Measurements from ENCODE around the gene KMT2D.

Gene KMT2D, protein sequence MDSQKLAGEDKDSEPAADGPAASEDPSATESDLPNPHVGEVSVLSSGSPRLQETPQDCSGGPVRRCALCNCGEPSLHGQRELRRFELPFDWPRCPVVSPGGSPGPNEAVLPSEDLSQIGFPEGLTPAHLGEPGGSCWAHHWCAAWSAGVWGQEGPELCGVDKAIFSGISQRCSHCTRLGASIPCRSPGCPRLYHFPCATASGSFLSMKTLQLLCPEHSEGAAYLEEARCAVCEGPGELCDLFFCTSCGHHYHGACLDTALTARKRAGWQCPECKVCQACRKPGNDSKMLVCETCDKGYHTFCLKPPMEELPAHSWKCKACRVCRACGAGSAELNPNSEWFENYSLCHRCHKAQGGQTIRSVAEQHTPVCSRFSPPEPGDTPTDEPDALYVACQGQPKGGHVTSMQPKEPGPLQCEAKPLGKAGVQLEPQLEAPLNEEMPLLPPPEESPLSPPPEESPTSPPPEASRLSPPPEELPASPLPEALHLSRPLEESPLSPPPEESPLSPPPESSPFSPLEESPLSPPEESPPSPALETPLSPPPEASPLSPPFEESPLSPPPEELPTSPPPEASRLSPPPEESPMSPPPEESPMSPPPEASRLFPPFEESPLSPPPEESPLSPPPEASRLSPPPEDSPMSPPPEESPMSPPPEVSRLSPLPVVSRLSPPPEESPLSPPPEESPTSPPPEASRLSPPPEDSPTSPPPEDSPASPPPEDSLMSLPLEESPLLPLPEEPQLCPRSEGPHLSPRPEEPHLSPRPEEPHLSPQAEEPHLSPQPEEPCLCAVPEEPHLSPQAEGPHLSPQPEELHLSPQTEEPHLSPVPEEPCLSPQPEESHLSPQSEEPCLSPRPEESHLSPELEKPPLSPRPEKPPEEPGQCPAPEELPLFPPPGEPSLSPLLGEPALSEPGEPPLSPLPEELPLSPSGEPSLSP (N-terminal part only)

GRCh38 chr12:49060237-49061156, at the start of gene KMT2D:
Gene KMT2D (minus strand): TSS chr12:49060794. CDS start chr12:49055324, 5,470 bp downstream.
- peak; percentile 94 for DNase-seq

DNA sequence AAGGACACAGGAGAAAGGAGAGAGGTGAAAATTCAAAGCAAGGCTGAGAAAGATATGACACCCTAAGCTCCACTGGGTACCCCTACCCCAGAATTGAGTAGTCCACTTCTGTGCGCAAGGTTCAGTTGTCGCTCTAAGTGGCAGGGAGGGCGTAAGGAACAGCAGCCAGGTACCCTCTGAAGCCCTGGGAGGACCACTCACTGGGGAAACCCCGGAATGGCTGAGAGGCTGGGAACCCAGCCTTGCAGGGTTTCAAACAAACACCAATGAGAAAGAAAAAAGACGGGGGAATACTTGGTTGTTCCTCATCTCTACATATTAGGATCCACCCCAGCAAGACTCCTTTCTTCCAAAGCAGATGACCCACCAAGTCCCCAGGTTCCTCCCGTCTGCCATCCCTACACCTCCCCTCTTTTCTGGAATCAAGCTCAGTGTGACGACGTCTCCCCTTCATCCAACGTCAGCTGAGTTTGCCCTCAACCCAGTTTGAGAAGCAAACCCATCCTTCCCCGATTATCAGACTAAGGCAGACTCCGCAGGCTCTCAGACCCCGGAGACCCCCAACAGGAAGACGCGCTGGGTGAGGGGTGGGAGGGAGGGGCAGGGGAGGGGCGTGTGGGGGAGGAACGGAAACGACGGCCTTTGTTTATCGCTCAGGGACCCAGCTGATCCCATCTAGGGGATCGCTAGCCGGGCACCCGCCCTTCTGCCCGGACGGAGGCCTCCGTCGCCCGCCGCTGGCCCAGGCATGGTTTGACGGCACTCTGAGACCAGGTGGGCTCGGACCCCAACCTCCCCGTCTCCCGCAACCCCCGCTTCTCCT, 49.3 kb upstream of the KMT2D start:
- DNase-seq: peak; percentile 28

GRCh38 chr12:49108958-49109404, 48.4 kb upstream of the KMT2D start:
- DNase-seq: no peak

GRCh38 chr12:49105504-49106084, 45.0 kb upstream of the KMT2D start:
- DNase-seq: no peak

DNA sequence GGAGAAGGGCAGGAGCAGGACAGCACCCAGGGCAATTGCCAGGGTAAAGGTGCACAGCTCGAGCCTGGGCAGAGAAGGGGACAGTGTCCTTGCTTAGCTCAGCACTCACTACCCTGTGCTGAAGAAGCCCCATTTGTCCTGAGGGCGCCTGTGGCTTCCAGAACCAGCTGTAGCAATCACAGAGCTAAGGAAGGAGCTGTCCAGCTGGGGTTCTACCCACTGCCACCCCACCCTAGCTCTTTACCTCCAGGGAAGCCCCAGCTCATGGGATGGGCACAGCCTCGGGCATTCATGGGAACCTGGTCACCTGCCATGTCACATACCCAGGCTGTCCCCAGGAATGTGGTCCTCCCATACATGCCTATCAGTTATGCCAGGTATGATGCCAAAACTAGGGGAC, 44.2 kb upstream of the KMT2D start:
- DNase-seq: no peak

- no peak for DNase-seq
Measured at GRCh38 chr12:49100380-49100779, 39.8 kb upstream of the KMT2D start.

DNA sequence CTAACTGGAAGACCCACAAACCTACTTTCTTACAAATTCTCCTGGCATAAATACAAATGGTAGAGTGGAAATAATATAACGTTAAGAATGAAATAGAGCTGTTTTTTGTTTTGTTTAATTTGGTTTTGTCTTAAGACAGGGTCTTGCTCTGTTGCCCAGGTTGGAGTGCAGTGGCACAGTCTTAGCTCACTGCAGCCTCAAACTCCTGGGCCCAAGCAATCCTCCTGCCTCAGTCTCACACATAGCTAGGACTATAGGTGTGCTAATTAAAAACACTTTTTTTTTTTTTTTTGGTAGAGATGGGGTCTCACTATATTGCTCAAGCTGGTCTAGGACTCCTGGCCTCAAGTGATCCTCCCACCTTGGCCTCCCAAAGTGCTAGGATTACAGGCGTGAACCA, 38.1 kb upstream of the KMT2D start:
- no peak for DNase-seq

DNA sequence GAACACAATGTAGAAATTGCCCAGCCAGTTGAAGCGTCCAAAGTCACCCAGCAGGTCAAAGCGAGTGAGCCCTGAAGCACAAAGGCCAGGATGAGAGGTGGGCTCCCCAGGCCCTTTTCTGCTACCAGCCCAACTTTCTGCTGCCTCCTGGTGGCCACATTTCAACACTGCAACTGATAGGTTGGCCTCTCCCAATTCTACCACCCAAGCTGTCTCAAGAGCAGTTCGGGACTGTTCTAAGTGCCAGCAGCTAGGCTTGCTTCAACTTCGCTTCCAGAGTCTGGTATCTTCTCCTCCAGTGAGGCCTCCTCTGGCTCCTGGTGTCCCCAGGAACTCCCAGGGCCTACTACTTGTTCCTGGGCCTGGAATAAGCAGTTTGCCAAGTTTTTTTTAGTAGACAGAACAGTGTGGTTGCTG, 37.4 kb upstream of the KMT2D start:
- peak; percentile 28 for DNase-seq

DNA sequence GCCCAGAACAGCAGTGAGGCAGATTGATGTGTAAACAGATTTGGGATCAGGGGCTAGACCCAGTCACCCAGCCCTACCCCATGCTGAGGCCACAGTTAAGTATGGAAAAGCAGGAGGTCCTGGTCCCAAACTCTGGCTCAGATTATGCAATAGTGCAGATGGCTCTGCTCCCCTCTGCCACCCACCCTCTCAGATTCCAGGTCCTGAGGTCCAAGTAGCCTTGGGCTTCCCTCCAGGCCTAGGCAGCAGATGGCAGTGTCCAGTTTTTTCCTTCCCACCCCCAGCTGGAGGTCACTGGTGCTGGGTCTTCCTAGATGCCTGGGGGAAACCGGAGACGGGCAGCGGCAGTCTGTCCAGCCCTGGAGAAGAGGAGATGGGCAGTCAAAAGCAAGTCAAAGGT, 36.8 kb upstream of the KMT2D start:
- DNase-seq: no peak

- no peak for DNase-seq
Measured at GRCh38 chr12:49094975-49095365, 34.4 kb upstream of the KMT2D start.

- DNase-seq: peak; percentile 47
Measured at GRCh38 chr12:49094160-49094974, 33.8 kb upstream of the KMT2D start, which contains the start of gene DHH. Gene DHH (minus strand): TSS chr12:49094801. CDS start chr12:49094512, 289 bp downstream.

DNA sequence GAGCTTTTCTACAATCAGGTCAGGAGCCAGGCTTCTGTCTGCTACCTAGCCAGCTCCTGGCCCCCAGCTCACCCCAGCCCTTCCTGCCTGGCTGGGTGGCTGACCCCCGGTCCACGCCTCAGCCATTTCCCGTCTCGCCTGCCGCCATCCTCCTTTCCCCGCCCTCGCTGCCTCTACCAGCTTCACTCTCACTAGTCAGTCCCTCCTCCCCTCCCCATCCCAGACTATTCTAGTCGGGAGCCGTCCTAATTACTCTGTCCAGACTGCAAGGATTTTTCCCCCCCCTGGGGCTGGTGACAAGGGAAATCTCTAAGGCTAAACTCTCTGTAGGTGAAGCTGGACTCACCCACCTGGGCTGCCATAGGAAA, 33.2 kb upstream of the KMT2D start:
- DNase-seq: peak; percentile 40

- no peak for DNase-seq
Measured at GRCh38 chr12:49092816-49093406, 32.3 kb upstream of the KMT2D start.

- peak; percentile 52 for DNase-seq
Measured at GRCh38 chr12:49092086-49092815, 31.7 kb upstream of the KMT2D start.

DNA sequence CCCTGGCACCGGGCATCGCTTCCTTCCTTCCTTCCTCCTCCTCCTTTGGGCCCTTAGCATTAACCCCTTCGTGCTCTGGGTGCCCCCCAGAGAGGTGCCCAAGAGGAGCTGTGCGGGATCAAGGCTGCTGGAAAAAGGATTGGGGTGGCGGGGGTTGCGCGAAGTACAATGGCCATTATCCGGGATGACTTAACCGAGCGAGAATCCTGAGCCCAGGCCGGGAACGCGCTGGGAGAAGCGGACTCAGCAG, 31.2 kb upstream of the KMT2D start:
- DNase-seq: no peak

DNA sequence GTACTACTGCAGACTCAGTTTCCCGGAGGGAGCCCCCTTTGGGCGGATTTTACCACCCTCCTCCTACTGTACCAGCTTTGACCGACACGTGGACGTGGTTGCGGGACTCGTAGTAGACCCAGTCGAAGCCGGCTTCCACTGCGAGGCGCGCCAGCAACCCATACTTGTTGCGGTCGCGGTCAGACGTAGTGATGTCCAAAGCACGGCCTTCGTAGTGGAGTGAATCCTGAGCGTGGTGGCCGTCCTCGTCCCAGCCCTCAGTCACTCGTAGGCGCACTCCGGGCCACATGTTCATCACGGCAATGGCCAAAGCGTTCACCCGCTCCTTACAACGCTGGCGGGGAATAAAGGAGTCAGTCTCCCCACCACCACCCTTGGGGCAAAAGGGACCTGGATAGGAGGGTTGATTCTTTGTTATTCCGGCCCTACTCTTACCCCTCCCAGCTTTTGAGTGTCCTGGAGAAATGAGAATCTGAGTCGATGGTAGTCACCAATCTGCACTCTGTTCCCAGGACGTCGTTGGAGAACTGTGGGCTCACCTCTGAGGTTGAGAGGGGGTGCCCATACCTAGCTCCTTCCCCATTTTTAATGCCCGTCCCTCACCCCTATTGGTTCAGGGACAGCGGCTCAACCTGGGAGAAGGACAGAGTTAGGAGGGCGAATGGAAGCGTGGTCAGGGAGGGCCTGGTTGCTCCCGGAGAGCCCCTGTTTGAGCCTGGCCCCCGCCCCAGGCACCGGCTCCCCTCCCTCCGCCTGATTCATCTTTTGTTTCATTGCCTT, 30.7 kb upstream of the KMT2D start:
- no peak for DNase-seq

DNA sequence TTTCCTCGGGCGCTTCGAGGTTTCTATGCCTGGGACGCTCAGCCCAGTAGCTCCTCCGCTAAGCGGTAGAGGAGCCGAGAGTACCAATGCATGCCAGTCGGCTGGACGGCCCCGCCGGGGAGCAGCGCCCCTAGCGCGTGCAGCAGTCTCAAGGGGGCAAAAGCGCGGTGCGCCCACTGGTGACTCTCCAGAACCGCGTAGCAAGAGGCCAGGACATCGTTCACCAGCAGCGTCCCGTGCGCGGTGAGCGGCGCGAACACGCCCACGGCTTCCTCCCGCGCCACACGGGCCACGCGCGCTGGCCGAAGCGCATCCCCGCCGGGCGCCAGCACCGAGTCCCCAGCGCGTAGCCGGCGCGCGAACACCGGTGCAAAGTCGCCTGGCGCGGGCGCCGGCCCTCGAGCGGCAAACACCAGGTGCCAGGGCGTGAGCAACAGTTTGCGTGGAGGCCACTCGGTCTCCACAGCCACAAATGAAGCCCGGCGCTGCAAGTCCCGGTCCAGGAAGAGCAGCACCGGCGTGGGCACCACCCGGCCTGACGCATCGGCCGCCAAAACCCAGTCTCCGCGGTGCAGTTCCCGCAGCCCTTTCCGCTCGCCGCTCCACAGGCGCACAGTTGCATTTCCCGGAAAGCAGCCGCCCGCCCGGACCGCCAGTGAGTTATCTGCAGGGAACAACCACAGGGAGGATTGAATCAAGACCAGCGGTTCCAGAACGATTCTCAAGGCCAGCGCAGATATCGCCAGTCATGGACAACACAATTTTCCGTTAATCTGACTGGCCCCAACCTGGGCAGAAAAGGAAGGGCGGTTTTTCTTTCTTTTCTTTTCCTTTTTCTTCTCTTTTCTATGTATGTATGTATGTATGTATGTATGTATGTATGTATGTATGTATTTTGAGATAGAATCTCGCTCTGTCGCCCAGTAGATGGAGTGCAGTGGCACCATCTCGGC, 29.5 kb upstream of the KMT2D start:
- peak; percentile 35 for DNase-seq

DNA sequence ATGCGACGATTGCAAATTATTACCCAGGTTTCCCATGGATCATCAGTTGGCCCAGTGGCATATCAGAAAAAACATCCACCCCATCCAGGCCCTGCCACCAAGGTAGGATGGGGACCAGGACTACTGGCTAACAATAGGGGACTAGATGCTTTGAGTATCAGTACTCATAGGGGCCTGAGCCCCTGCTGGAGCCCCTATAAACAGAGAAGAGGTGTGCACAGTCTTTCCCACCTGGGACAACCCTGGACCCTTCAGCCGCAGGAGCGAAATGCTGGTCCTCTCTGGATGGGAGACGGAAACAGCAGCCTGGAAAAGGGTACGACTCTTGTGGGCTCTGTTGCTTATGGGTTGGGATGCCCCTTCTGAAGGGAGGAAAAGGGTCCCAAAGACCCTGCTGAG, 28.3 kb upstream of the KMT2D start:
- no peak for DNase-seq
